Liver (tissue), 9 donors: ENCODE data around the gene CREBL2. TPM values are rescaled to one million over a fixed set of nuclear protein-coding genes. Genes with fewer than 3 reads are reported as not detected.
A peak's percentile ranks its signal among the peaks of the same experiment; 100 is the strongest.
"Not testable (repeated sequence)": the region's sequence is repeated elsewhere in the genome, so short reads cannot be mapped to it uniquely, and the experiment has no call there.

Source experiments
- DNase-seq: peaks from one replicate; pipeline ENCODE4 v3.0.0-alpha.2; 2017; ENCODE audit warnings: low spot score
- H3K27ac ChIP-seq, 2 donors: one replicate each; pipeline ENCODE4 v1.7.0; 2013; ENCODE audit warnings: inconsistent platforms in 2 of 2, low read length in 2 of 2, control low read depth in 1 of 2, low read depth in 1 of 2, mild to moderate bottlenecking in 1 of 2
- H3K27me3 ChIP-seq, 4 donors: one replicate each; pipeline versions ENCODE4 v1.6.1 to v1.7.0; 2013; ENCODE audit warnings: low read length in 3 of 4, inconsistent platforms in 1 of 4, mild to moderate bottlenecking in 1 of 4, moderate library complexity in 1 of 4; ENCODE audit not compliant: control insufficient read depth in 4 of 4, insufficient read depth in 4 of 4
- H3K36me3 ChIP-seq, 4 donors: one replicate each; pipeline versions ENCODE4 v1.6.1 to v1.7.0; 2013; ENCODE audit warnings: low read length in 3 of 4, mild to moderate bottlenecking in 3 of 4, low read depth in 1 of 4, moderate library complexity in 1 of 4; ENCODE audit not compliant: control insufficient read depth in 4 of 4, insufficient read depth in 3 of 4
- H3K4me1 ChIP-seq, 4 donors: one replicate each; pipeline versions ENCODE4 v1.6.1 to v1.7.0; 2013; ENCODE audit warnings: low read length in 3 of 4, mild to moderate bottlenecking in 3 of 4, moderate library complexity in 1 of 4; ENCODE audit not compliant: control insufficient read depth in 4 of 4, insufficient read depth in 4 of 4
- H3K4me3 ChIP-seq, 3 donors: one replicate each; pipeline versions ENCODE4 v1.6.1 to v1.7.0; 2013; ENCODE audit warnings: low read length in 3 of 3, control low read depth in 1 of 3, low read depth in 1 of 3, mild to moderate bottlenecking in 1 of 3
- H3K9ac ChIP-seq, 2 donors: one replicate each; pipeline ENCODE4 v1.7.0; 2013; ENCODE audit warnings: low read length in 2 of 2, mild to moderate bottlenecking in 2 of 2, moderate library complexity in 2 of 2, control low read depth in 1 of 2, low read depth in 1 of 2
- H3K9me3 ChIP-seq, 4 donors: one replicate each; pipeline versions ENCODE4 v1.6.1 to v1.7.0; 2013; ENCODE audit warnings: low read length in 3 of 4; ENCODE audit not compliant: control insufficient read depth in 4 of 4
- EGR1 ChIP-seq, 2 donors: IDR thresholded peaks; 2 replicates each; pipeline ENCODE4 v1.6.1; 2016 to 2018; ENCODE audit warnings: antibody characterized with exemption in 2 of 2, low read depth in 2 of 2
- FOXA1 ChIP-seq: IDR thresholded peaks from 2 replicates; pipeline ENCODE4 v1.6.1; 2016; ENCODE audit warnings: antibody characterized with exemption
- FOXA2 ChIP-seq: IDR thresholded peaks from 2 replicates; pipeline ENCODE4 v1.6.1; 2016; ENCODE audit warnings: antibody characterized with exemption
- GABPA ChIP-seq, 2 donors: IDR thresholded peaks in 1 of 2; conservative IDR thresholded peaks in 1 of 2; 2 replicates each; pipeline ENCODE4 v1.6.1; 2016; ENCODE audit warnings: antibody characterized with exemption in 2 of 2, mild to moderate bottlenecking in 1 of 2, moderate library complexity in 1 of 2
- HNF4A ChIP-seq, 2 donors: conservative IDR thresholded peaks; 2 replicates each; pipeline ENCODE4 v1.6.1; 2016; ENCODE audit warnings: antibody characterized with exemption in 2 of 2, mild to moderate bottlenecking in 2 of 2
- HNF4G ChIP-seq: IDR thresholded peaks from 2 replicates; pipeline ENCODE4 v1.6.1; 2016; ENCODE audit warnings: antibody characterized with exemption
- JUND ChIP-seq, 2 donors: IDR thresholded peaks; 2 replicates each; pipeline ENCODE4 v1.6.1; 2016; ENCODE audit warnings: antibody characterized with exemption in 2 of 2
- RAD21 ChIP-seq, 2 donors: IDR thresholded peaks; 2 replicates each; pipeline ENCODE4 v1.6.1; 2016; ENCODE audit warnings: antibody characterized with exemption in 2 of 2, mild to moderate bottlenecking in 2 of 2
- RXRA ChIP-seq, 2 donors: IDR thresholded peaks; 2 replicates each; pipeline ENCODE4 v1.6.1; 2017 to 2018; ENCODE audit warnings: antibody characterized with exemption in 2 of 2, mild to moderate bottlenecking in 1 of 2
- TAF1 ChIP-seq: conservative IDR thresholded peaks from 2 replicates; pipeline ENCODE4 v1.6.1; 2016; ENCODE audit warnings: antibody characterized with exemption, mild to moderate bottlenecking
- WGBS: extraction: QIAGEN DNeasy Blood & Tissue Kit; methylation state at CpG from one replicate; pipeline ENCODE4 v1.1.7; 2013; 5-methylcytosine and 5-hydroxymethylcytosine counted together
- polyA plus RNA-seq, 2 donors: library from polyadenylated mRNA; stranded (reverse) in 1 of 2; unstranded in 1 of 2; fragments of 200-250 nt in 1 of 2; fragments of >200 nt in 1 of 2; fragmentation: Nextera tagmentation in 1 of 2; extraction: Ambion mirVana in 1 of 2; gene quantifications; one replicate each; pipeline versions ENCODE4 v1.2.1 to v1.2.3, GENCODE V29; 2013 to 2015
- total RNA-seq, 2 donors: library from RNA; depleted of rRNA; stranded (reverse); fragments of >200 nt; gene quantifications; one replicate each; pipeline ENCODE4 v1.2.3, GENCODE V29; 2014
- TF ChIP-seq, protein P1 (sequence below): IDR thresholded peaks from 2 replicates; pipeline ENCODE4 v1.6.1; 2016; ENCODE audit warnings: antibody characterized with exemption, mild to moderate bottlenecking
- donor health status: healthy.
- donor health status: healthy.
- donor health status: healthy.
- donor health status: healthy.
- donor health status: healthy.

Gene CREBL2
- total and polyA plus RNA-seq, 4 donors: 14.6 to 27.4 (median 19.0) TPM

DNA sequence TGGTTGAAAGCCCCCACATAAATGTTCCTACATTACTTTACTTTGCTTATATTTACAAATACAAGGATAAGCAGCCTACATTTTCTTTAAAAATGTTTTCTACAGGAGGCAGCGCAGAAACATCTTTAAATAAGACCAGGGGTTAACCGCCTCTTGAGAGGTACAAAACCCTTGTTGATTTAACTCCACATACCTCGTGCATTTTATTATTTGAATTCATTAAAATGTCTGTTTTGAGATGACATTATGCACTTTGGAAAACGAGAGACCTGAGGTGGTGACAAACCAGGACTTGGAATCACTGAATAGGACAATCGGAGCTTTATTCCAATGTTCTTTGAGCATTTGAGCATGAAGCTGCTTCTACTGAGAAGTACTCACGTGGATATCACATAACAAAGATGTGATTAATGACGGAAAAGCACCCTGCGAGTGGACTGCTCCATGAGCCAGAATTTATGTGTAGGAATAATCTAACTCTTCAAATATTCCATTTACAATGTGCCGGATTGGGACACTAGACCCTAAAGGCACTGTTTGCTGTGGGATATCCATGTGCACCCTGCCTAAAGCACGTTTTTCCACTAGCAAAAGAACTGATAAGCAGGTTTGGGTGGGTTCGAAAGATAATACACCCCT is 48.3 kb upstream of the CREBL2 start:
- peaks cover 0 to 10% (median 3%) of the 10 kb centered on the region in 4 donors for H3K4me1 ChIP-seq
- no peak for TF ChIP-seq HNF4G
- DNase-seq: no peak
- peak overlapping the region; percentile 81 to 86 for H3K9ac ChIP-seq
- H3K4me3 ChIP-seq: peak overlapping the region; percentile 28 to 91 (median 42)
- H3K9me3 ChIP-seq: no peaks in the 10 kb centered on the region
- WGBS: 69% methylated on average over 11 of the region's 11 CpGs
- H3K36me3 ChIP-seq: no peaks in the 10 kb centered on the region
- peak overlapping the region; percentile 84 to 89 for H3K27ac ChIP-seq
- H3K27me3 ChIP-seq: no peaks in the 10 kb centered on the region

DNA sequence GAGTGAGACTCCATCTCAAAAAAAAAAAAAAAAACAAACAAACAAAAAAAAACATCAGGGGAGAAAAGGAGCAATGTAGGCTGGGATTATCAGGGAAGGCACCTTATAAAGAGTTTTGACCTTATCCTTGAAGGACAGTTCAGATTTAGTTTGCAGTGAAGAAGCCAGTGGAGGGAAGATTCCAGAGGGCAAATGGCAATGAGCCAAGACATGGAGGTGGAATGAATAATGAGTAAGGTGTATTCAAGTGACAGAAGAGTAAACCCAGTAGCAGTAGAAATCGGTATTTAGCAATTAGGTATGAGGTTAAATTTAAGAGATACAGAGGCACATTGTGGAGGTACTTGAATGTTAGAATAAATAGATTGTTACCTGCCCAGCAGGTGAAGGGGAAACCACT is 46.8 kb upstream of the CREBL2 start:
- Histone ChIP-seq H3K4me3 (no peak overlapping the region), H3K4me1 (peaks cover 0 to 10% (median 3%) of the 10 kb centered on the region in 4 donors), H3K9ac (no peak overlapping the region), H3K27ac (no peak overlapping the region), H3K36me3 (no peaks in the 10 kb centered on the region), H3K9me3 (no peaks in the 10 kb centered on the region), H3K27me3 (no peaks in the 10 kb centered on the region)
- DNase-seq: no peak
- 68% methylated on average over 1 of the region's 1 CpG for WGBS
- TF ChIP-seq JUND (IDR thresholded peaks at IDR 0.05) (no peak), HNF4G (no peak), GABPA (IDR thresholded peaks at IDR 0.05 in 1 of 2, conservative IDR thresholded peaks at IDR 0.05 in 1 of 2) (no peak), EGR1 (IDR thresholded peaks at IDR 0.05; ENCODE audit: low read depth in 2 of 2) (no peak), TAF1 (no peak), FOXA2 (no peak), RXRA (IDR thresholded peaks at IDR 0.05) (no peak), HNF4A (conservative IDR thresholded peaks at IDR 0.05) (no peak), RAD21 (IDR thresholded peaks at IDR 0.05) (no peak), FOXA1 (no peak)
- TF ChIP-seq, protein P1, sequence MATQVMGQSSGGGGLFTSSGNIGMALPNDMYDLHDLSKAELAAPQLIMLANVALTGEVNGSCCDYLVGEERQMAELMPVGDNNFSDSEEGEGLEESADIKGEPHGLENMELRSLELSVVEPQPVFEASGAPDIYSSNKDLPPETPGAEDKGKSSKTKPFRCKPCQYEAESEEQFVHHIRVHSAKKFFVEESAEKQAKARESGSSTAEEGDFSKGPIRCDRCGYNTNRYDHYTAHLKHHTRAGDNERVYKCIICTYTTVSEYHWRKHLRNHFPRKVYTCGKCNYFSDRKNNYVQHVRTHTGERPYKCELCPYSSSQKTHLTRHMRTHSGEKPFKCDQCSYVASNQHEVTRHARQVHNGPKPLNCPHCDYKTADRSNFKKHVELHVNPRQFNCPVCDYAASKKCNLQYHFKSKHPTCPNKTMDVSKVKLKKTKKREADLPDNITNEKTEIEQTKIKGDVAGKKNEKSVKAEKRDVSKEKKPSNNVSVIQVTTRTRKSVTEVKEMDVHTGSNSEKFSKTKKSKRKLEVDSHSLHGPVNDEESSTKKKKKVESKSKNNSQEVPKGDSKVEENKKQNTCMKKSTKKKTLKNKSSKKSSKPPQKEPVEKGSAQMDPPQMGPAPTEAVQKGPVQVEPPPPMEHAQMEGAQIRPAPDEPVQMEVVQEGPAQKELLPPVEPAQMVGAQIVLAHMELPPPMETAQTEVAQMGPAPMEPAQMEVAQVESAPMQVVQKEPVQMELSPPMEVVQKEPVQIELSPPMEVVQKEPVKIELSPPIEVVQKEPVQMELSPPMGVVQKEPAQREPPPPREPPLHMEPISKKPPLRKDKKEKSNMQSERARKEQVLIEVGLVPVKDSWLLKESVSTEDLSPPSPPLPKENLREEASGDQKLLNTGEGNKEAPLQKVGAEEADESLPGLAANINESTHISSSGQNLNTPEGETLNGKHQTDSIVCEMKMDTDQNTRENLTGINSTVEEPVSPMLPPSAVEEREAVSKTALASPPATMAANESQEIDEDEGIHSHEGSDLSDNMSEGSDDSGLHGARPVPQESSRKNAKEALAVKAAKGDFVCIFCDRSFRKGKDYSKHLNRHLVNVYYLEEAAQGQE: no peak

GRCh38 chr12:12565971-12566370 is 45.7 kb upstream of the CREBL2 start:
- not testable (repeated sequence) for H3K9me3 ChIP-seq, H3K27ac ChIP-seq, DNase-seq, H3K9ac ChIP-seq, H3K27me3 ChIP-seq, H3K4me3 ChIP-seq, H3K36me3 ChIP-seq
- WGBS: over 99% methylated on average over 21 of the region's 32 CpGs
- H3K4me1 ChIP-seq: peaks cover 0 to 10% (median 3%) of the 10 kb centered on the region in 4 donors
